Dermis microvascular lymphatic vessel endothelial cell (primary cell): ENCODE data around the gene CER1. TPM values are rescaled to one million over a fixed set of nuclear protein-coding genes. Genes with fewer than 3 reads are reported as not detected.

Experiments
- DNase-seq, 2 donors: peaks; one replicate each; pipeline versions ENCODE4 v3.0.0 to v3.0.0-alpha.2; 2010; ENCODE audit warnings: low read depth in 2 of 2
- total RNA-seq: library from RNA; depleted of rRNA; stranded (reverse); fragments of >200 nt; gene quantifications from 2 replicates; pipeline ENCODE4 v1.2.1, GENCODE V29; 2014

The CER1 gene, protein sequence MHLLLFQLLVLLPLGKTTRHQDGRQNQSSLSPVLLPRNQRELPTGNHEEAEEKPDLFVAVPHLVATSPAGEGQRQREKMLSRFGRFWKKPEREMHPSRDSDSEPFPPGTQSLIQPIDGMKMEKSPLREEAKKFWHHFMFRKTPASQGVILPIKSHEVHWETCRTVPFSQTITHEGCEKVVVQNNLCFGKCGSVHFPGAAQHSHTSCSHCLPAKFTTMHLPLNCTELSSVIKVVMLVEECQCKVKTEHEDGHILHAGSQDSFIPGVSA
- not detected in 2 replicates for total RNA-seq

DNA sequence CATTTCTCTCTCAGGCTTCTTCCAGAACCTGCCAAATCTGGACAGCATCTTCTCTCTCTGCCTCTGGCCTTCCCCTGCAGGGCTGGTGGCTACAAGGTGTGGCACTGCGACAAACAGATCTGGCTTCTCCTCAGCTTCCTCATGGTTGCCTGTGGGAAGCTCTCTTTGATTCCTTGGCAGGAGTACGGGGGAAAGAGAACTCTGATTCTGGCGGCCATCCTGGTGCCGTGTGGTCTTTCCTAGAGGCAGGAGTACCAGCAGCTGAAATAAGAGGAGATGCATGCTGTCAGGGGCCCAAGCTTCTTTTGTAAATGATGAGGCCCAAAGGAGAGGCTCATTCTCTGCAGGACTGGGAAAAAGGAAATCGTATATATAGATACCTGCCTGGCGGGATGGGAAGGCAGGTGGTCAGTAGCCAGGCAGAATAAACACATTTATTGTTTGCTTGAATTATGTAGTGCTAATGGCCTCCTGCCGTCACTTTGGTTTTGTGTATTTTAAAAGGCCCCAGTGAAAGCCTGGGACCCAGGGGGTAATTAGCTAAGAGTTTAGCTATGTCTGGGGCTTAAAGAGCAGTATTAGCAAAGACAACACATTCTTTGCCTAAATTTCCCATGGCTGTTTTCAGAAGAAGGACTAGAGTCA, at the start of gene CER1:
Gene CER1, minus strand, starts transcription at position 343 of the 645 bp plus-strand sequence. Its CDS starts 61 bp downstream, at position 282.
- no peak for DNase-seq

DNA sequence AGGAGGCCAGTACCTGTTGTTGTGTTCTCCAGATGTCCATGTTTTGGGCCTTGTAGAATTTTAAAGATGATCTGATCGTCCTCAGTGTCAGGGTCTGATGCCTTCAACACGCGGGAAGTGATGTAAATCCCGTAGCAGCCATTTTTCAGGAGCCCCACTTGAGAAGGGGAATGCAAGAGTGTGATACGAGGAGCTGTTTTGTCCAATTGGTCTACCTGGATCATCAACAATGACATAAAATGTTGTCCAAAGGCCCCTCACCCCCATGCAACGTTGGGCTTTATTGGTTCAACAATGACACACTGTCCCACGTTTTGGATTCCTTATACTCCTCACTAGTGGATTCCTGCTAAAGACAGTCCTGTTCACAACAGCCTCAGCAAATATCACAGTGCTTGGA, 48.1 kb upstream of the CER1 start:
- no peak for DNase-seq

DNA sequence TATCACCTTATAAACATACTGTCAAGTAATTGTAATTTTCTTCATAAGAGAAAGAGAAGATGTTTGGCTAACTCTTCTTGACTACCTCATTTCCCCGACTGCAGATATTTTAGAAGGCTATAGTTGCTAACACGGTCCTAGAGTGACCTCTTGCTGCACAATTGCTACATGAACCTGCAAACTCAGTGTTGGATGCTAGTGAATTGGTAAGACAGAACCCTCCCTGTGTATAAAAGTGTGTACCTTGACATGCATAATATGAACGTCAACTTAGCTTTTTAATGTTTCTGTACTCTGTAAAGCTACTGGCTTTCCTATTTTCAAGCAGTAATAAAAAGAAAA, 46.7 kb upstream of the CER1 start:
- DNase-seq = peak; percentile 59 to 74

DNA sequence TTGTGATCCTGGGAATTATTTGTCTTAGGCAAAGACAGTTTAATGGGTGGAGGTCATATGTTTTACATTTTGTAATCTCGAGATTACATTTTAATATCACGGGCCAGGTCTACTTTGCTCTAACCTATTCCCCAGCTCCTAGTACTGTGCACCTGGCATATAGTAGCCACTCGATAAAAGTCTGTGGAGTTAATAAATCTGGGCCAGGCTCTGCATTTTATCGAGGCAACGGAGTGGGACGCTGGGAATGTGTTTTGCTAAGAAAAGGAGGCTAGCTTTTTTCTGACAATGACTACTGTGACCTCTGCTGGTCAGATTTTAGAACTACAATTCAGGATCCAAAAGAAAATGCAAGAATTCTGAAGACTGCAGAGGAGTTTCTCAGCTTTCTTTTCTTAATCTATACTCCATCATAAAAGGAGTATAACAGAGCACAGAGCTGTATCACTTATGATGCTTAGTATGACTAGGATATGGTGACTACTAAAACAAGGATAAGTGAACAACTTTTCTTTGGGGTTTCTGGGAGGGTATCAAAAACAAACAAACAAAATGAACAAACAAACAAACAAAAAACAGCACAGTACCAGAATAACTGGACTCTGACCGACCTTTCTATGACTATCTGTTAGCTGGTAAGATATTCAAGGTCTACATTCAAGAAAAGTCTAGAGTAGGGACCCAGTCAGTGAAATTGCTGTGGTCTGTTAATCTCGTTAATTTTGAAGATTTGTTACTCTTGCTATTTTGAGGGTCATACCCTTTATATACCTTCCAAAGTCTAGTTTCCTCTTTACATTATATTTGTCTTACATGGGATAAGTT, 46.1 kb upstream of the CER1 start:
- DNase-seq = peak; percentile 40 to 63

DNA sequence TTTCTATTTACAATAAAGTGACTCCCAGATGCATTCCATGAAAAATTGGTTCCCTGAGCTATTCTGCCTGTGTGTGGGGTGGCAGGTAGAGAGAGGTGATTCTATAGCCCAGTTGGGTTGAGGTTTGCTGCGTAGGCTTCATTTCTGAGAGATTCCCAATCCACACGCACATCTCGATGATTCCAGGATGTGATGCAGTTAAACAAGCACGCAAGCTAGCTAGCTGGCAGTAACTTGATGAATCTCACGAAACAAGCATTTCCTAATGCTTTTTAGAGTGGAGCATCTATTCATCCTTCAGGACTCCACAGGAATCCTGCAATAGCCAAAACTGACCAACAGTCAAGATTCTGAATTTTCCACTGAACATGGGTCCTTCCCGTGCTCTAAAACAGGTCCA, 43.8 kb upstream of the CER1 start:
- peak in 1 of 2 donors; percentile 38 for DNase-seq

DNA sequence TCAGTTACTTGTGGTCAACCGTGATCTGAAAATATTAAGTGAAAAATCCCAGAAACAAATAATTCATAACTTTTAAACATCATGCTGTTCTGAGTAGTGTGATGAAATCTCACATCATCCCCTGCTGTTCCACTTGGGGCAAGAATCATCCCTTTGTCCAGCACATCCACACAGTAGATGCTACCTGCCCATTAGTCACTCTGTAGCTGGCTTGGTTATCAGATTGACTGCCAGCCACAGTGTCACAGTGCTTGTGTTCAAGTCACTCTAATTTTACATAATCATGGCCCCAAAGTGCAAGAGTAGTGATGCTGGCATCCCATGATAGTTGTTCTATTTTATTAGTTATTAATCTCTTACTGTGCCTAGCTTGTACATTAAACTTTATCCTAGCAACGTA, 39.1 kb upstream of the CER1 start:
- no peak for DNase-seq

DNA sequence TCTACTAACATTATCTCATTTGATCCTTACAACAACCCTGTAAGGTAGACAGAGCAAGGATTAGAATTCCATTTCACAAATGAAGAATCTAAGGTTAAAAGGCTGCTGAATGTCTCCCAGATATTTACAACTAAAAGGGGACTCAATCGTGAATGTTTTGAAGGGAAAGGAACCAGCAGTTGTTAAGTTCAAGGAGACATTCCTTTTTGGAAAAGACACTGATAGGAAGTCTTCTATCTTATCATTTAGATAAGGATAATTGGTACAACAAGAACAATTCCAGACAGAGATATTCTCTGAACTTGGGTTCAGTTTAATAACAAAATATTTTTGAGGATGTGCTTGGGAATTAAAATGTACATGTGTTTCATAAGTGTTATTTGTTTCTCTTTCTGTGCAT, 37.5 kb upstream of the CER1 start:
- DNase-seq = no peak

DNA sequence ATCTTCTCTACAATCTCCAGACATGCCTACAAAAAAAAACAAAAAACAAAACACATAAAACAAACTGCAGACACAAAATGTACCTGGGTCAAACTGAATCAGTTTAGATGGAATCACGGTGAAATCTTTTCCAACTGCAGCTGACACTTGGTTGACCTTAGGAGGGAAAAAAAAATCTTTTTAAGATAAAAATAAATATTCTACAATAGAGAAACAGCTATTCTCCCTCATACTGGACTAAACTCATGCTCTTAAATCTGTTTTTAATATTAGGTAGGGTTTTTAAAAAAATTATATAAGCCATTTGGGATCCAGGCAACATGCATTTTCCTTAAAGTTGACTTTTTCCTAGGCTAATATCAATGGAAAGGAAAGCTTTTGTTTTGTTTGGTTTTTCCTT, 33.8 kb upstream of the CER1 start:
- DNase-seq = no peak

DNA sequence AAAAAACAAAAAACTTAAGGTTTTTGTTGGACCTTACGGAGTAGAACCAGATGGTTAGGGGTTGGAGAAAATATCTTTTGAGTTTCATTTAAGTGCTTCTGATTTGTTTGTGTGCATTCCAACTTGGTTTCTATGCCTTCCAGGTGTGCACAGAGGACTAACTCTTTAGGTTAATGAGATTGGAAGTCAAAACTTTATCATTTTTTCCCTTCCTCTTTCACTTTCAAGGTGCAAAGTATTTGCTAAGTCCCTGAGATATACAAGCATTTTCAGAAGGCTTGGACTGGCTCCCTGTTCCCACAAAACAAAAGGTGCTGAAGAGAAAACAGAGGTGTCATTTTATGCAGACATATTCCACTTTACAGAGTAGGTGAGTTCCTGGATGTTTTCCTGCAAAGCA, 30.3 kb upstream of the CER1 start:
- DNase-seq = no peak

DNA sequence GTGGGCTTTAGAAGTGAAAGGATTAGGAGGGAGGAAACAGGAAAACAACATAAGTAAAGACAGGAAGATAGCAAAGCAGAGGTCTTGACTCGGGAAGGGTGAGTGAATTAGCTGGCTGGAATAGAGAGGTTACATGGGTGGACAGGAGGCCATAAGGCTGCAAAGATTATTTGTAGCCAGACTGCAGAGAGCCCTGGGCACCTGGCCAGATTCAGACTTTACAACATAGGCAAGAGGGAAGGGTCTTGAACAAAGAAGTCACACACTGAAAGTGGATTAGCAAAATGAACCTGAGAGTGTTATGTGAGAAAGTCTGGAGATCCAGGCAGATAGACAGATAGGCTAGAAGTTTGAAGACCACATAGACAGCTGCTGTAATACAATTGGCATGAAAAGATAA, 29.7 kb upstream of the CER1 start:
- DNase-seq = peak; percentile 81 to 95

DNA sequence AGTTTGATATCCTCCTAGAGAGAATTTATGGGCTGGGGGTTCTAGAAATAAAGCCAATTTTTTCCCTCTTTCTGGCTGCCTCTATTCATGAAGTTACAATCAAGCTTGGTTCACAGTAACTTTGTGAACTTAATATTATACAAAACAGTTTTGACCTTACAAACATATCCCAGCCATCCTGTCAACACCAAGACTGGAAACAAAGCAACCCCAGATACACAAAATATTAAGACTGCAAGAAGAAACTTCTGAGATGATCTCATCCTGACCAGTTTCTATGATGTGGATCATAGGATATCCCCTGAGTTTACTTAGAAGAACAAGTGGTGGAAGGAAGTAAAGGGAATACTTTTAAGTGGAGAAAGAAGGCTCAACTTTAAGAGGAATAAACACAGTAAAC, 28.3 kb upstream of the CER1 start:
- peak in 1 of 2 donors; percentile 68 for DNase-seq

DNA sequence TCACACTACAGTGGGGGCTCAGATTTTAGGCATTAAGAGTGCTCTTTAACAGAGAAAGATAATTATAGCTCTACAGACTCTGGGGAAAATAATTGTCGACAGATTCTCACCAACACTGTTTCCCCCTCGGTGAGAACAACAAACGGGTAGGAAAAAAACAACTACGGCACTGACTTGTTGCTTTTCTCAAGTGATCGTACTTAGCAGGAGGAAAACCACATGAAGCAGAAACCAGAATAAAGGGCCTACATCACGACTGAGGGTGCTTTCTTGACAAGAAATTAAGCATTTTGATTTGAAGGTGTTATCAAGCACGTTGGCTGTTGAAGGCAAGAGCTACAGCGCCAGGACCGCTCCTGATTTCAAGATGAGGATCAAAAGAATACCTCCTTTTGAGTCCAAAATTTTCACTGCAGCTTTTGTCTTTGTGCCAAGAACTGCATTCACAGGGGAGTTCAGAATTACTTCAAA, 27.2 kb upstream of the CER1 start:
- peak in 1 of 2 donors; percentile 8 for DNase-seq

DNA sequence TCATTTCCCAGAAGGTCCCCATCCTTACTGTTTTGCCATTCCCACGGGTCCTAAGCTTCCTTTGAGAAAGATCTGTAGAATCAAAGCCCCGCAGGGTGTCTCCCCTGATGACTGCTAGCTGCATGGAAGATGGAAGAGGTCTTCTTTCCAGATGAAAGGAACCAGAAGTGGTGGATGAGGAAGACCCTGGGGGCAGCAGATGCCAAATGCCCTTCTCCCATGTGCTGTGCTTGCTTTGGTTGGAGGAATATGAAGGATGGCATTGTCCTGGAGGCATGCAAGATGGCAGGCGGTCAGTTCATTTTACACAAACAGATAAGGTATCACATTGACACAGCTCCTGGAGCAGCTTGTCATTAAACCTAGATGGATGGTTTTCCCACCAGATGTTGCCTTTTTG, 25.8 kb upstream of the CER1 start:
- no peak for DNase-seq

DNA sequence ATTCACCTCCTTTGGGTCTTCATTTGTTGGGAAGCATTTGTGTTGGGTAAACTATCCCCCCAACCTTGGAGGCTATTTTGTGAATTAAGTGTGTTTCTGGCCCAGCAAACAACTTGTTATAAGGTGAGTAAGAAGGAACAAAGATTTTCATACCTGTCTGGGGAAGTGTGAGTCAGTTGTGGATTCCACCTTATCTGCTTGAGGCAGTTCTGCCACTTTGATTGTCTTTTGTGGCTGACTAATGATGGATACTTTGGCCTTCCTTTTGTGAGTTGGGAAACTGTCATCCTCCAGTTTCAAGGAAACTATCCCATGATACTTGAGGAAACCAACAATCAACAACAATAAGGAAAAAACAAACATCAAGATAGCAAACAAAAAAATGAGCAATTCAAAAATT, 24.6 kb upstream of the CER1 start:
- DNase-seq = peak in 1 of 2 donors; percentile 15

DNA sequence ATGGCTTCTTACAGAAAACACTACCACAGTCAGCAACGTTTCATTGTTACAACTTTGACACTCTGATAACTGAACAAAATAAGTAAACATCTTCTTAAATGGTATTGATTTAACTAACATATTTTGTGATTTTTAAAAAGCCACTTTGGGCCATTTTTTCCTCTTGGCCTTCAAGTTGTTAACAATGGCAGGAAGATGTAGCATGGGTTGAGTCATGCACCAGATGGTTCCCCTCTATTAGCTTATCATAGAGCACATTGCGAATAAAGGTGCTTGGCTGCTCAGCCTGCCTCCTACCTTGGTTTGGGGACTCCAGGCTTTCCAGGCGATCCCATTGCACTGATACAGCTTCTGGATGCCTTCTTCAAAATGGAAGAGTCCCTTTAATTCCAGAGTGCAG, 24.1 kb upstream of the CER1 start:
- DNase-seq = peak; percentile 40 to 85

DNA sequence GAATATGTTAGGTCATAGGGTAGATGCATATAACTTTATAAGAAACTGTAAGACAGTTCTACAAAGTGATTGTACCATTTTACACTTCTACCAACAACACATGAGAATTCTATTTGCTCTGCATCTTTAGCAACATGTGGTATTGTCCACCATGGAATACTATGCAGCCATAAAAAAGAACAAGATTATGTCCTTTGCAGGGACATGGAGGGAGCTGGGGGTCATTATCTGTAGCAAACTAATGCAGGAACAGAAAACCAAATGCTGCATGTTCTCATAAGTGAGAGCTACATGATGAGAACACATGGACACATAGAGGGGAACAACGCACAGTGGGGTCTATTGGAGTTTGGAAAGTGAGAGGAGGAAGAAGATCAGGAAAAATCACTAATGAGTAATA, 22.2 kb upstream of the CER1 start:
- DNase-seq = no peak

DNA sequence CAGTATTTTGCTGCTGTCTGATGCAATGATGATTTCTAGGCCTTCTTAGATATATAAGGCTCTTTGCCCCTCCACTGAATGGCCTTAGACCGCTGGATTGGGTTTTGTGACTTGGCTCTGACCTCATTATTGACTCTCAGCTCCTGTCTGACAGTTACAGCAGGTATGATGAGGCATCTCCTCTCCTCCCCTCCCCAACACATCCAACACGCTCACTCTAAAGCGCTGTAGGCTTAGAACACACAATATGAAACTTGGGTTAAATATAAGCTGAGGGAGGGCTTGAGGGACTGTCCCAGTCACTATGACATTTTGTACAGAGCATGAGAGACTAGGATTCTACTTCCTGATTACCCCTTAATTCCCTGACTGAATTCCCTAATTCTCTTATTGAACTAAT, 18.8 kb upstream of the CER1 start:
- DNase-seq = no peak

DNA sequence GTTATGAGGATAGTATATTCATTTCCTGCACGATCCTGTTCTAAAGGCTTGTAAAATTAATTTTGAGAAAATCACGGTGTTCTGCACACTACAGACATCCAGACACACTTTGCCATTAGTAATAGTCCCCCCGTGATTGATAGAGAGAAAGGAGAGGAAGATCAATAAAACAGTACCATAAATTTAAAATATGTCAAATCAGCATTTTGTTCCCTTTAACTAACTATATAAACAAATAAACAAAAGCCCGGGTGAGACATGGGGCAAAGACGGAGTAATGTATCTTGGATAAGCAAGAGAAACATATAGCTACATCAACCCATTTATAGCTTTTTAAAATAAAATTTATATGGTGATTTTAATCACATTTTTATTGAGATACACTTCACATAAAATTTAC, 10.6 kb upstream of the CER1 start:
- DNase-seq = no peak

DNA sequence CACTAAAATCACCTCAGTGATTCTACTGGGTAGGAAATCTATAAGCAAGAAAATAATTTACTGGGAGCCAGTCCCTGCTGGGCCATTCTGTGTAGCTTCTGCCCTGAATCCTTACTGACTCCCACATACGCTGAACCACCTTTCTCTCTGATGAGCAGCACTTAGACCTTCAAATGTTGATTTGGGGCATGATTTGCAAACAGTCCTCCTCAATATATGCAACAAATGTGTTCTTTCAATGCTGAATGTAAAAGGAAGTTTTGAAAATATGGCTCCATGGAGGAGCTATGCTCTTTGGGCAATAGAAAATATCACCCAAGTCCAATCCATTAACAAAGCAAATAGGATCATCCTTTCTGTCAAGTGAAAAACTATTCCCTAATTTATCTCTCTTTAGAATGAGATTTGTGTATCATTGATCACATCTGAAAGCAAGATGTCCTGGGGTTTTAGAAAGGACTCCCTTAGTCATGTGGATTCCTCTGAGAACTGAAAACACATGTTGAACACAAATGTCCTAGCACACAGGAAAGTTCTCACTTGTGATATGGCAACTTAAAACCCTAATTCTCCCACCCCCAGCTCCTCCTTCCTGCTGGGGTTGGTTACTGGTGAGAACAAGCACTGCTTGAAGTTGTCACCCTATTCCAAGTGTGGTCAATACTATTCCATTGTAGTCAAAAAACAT, 8.9 kb upstream of the CER1 start:
- DNase-seq = no peak

DNA sequence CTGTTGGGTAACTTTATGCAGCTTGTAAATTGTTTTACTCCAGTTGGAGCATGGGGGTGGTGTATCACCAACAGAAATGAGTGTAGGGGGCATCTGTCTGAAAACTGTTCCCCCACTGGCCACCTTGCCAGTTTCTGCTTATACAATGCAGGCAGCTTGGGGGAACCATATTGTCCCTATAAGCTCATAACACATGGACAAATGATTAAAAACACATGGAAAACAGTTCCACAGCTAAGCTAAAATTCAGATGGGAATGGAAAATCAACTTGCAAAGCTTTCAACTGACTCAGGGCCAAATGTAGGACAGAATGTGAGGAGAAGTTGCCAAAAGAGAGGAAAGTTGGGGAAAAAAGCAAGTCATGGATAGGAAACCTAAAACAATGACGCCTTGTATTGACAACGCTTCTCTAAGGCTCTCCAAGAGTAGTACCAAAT, 7.9 kb upstream of the CER1 start:
- DNase-seq = no peak

DNA sequence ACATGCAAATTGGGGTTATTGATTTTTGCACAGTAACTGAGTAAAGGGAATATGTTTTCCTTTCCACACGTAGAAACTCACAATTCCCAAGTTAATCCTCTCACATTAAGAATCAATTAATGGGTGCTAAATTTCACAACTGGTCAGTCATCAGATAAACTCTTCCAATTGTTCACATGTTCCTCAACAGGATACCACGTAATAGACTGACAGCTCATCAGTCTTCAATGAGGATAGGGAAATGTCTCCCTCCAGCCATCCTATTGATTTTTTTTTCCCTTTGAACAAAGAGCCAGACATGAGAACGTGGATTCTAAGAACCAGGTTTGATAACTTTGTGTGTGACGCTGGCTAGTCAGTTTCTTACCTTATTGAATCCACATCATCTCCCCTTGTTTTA, 768 bp upstream of the CER1 start:
- no peak for DNase-seq
